ENCODE measurements around the gene PLPP3. TPM values are rescaled to one million over a fixed set of nuclear protein-coding genes. Genes with fewer than 3 reads are reported as not detected.

The PLPP3 gene
- total RNA-seq, 1 experiment from 2014 or later = 17.5 TPM

Other genes with a start within 250 kb of the PLPP3 start
- 0.05 and 0.13 TPM in 2 replicates for gene PRKAA2, start 65.8 kb upstream of the PLPP3 start, total RNA-seq (2014; rRNA removed; shearing (Covaris generic))
- 0.58 TPM in 1 of 2 replicates, not detected in the other for gene FYB2, start 239.8 kb upstream of the PLPP3 start, total RNA-seq (2014; rRNA removed; shearing (Covaris generic))

Measured in SJSA1 (cell line).